NK-92 (cell line): ENCODE measurements around the gene IGLL5.

Experiments used
- DNase-seq: peaks from one replicate; lab custom pipeline; 2025; ENCODE audit not compliant: unreplicated experiment; lab: John Stamatoyannopoulos, UW

IGLL5 gene

DNA sequence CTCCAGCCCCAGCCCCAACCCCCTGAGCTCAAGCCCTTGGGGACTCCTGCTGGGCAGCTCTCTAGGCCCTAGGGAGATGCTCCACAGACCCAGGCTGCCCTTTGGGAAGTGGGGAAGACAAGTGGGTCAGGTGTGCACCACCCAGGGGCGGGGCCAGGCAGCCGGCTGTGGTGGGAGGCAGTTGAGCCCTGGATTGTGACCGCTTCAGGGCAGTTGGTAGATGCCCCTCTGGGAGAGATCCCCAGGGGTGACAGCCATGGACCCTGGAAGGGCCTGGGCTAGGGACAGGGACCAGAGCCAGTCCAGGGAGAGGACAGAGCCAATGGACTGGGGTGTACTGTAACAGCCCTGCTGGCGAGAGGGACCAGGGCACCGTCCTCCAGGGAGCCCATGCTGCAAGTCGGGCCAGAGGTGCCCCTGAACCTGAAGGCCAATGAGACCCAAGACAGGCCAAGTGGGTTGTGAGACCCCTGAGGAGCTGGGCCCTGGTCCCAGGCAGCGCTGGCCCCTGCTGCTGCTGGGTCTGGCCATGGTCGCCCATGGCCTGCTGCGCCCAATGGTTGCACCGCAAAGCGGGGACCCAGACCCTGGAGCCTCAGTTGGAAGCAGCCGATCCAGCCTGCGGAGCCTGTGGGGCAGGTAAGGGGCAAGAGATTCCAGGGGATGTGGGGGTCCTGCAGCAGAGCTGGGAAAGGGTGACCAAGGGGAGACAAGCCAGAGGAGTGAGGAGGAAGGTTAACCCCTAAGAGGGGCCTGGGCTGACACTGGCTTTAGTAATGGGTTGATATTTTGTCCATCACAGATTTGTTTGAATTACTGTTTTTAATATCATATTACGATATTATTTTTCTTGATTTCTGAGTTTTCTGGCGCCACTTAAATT, at the start of gene IGLL5:
IGLL5 (plus strand) TSS at position 196 of the 883 bp plus-strand sequence; CDS start at position 434, 238 bp downstream.
- DNase-seq: no peak

DNA sequence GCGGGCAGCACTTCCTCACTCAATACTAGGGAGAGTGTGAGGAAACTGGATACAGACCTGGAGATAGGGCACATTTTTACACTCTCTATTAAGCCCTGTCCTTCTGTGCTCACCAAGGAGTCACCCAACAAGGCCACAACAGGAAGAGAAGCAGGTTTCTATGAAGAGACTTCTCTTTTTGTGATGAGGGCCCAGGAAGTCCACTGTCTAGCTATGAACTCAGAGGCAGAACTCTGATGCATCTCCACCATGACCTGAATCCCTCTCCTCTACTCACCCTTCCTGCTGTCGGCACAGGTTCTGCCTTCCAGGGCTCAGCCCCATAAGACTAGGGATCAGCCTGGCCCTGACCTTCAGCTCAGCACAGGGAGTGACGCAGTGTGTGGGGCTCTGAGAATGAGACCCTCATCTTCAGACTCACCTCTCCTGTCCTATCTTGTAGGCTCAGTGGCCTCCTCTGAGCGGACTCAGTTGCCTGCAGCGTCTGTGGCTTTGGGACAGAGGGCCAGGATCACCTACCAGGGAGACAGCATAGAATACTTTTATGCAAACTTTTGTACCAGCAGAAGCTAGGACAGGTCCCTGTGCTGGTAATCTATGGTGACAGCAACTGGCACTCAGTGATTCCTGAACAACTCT, 49.3 kb upstream of the IGLL5 start:
- no peak for DNase-seq

- DNase-seq: no peak
These were observed 47.9 kb upstream of the IGLL5 start for GRCh38 chr22:22839570-22840314.

DNA sequence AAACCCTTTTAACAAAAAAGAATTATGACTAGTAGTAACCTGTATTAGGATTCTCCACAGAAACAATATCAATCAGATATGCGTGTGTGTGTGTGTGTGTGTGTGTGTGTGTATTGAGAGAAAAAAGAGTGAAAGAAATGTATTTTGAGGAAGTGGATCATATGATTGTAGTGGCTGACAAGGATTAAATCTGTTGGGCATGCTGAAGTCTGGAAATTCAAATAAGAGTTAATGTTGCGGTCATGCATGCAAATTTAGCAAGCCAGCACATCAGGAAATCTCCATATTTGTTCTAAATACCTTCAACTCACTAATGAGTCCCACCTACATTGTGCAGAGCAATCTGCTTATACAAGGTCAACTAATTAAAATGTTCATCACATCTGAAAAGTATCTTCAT, 46.8 kb upstream of the IGLL5 start:
- no peak for DNase-seq

DNA sequence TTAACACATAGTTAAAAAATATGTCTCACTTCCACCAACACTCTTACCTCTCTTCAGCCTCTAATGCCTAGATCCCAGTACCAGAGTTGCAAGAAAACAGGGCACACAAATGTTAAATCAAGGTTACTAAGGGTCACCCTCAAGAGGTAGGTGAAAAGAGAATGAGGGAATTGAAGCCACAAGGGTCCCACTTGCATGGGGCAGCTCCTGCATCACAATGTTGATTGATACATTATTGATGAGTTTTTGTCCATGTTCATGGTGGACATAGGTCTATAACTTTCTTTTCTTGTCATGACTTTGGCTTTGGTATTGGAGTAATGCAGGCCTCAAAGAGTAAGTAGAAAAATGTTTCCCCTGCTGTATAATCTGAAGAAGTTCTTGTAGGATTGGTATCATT, 46.0 kb upstream of the IGLL5 start:
- DNase-seq: no peak

DNA sequence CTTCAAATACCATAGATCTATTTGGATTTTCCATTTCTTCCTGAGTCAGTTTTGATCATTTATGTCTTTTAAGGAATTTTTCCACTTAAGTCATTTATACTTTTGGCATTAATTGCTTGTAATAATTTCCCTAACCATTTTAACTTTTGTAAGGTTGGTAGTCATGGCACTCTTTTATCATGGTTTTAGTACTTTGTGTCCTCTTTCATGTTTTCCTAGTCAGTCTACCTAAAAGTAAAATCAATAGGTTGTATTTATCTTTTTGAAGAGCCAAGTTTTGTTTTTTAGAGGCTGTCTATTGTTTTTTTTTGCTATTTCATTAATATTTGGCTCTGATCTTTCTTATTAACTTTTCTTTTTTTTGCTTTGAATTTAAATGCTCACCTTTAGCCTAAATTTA, 45.5 kb upstream of the IGLL5 start:
- no peak for DNase-seq

- no peak for DNase-seq
These were observed 43.8 kb upstream of the IGLL5 start for GRCh38 chr22:22843848-22844247.

DNA sequence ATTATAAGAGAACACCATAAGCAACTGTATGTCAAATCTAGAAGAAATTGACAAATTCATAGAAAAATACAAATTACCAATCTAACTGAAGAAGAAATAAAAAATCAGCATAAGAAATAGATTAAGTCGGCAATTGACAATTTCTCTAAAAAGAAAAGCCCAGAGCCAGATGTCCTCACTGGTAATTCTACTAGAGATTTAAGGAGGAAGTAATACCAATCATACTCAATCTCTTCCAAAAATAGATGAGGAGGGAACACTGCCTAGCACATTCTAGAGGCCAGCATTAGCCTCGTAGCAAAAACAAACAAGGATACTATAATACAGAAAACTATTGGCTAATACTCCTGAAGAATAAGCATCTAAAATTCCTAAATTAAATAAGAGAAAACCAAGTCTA, 40.4 kb upstream of the IGLL5 start:
- DNase-seq: no peak

- no peak for DNase-seq
These were observed 39.2 kb upstream of the IGLL5 start for GRCh38 chr22:22848364-22848866.

GRCh38 chr22:22849640-22850610, 37.7 kb upstream of the IGLL5 start:
- no peak for DNase-seq

DNA sequence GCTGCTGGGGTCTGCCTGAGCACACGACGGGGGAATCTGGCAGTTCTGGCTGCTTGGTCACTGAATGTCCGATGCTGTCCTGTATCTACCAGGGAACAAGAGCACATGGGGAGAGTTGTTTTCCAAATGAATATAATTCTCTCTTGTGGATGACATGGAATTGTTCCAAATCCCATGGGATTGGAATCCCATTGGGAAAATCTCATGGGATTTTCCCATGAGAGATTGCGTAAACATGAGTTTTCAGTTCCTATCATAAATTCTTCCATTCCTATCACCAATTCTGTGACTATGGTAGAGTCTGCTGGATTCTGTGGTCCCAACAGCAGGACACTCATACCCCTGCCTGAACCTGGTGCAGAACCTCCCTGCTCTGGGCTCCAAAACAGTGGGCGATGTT, 35.6 kb upstream of the IGLL5 start:
- DNase-seq: no peak

DNA sequence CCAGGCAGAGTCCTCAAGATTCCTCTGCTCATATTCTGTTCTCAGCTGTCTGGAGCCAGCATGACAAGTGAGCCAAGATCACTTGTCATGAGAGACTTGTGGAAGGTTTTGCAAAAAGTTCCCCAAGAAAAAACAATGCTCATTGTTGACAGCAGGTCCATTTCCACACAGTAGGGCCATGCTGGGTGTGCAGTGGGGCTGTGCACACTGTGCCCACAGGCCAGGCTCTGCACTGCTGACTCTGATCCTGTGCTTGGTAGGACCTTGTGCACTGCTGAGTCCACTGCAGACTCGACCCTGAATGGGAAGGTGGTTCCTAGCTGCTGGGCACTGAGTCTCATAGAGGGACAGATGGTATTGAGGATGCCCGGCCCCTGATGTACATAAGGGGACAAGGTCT, 33.9 kb upstream of the IGLL5 start:
- no peak for DNase-seq

- DNase-seq: no peak
These were observed 33.1 kb upstream of the IGLL5 start for GRCh38 chr22:22854466-22854865.

DNA sequence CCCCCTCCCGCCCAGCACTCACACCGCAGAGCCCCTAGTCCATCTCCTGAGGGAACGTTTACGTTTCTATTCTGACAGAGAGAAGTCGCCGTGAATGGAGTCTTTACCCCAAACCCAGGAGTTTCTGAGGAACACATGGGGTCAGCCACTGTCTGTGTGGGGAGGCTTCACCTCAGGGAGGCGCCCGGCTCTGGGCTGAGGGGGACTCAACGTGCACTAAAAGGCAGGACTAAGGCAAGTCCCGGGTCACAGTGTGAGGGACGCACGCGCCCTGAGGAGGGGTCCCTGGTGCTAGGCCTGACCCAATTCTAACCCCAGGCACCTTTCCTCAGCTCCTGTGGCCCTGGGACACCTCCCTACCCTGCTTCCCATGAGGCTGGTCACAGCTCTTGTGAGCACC, 32.5 kb upstream of the IGLL5 start:
- DNase-seq: no peak

DNA sequence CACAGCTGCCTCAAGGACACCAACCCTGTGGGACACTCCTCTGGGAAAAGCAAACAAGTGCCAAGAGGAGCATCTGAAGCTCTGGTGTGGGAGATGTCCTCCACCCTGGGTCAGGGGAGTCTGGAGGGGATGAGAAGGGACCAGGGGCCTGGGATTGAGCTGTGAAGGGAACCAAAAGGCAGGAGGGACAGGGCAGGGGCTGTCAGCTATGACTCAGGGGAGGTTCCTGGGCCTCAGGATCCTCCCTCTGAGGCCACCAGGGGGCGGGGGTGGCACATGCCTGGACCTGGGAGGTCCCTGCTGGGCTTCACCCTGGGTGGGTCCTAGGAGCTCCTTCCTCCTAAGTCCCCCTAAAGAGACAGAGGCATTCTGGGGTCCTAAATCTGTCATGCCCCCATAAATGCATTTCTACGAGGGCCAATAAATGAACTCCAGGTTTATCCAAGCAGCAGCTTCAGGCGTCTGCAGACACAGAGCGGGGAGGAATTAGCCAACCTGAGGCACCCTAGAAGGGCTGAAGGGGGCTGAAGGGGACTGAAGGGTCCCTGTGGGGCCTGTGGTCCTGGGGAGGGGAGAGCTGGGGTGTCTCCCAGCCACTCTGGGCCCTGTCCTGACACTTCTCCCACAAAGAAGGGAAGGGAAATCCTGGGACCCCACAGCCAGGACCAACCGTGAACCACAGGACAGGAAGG, 31.9 kb upstream of the IGLL5 start:
- DNase-seq: no peak

GRCh38 chr22:22856364-22856763, 31.3 kb upstream of the IGLL5 start:
- no peak for DNase-seq

- DNase-seq: no peak
These were observed 30.6 kb upstream of the IGLL5 start for GRCh38 chr22:22856885-22857606.

GRCh38 chr22:22857607-22858558, 29.7 kb upstream of the IGLL5 start:
- no peak for DNase-seq
